GM12892 (cell line): ENCODE data around the gene ZNF195.
"Not testable (repeated sequence)": the region's sequence is repeated elsewhere in the genome, so short reads cannot be mapped to it uniquely, and the experiment has no call there.

Experiments used
- POLR2A ChIP-seq: IDR thresholded peaks from 2 replicates; pipeline ENCODE4 v1.6.1; 2011; ENCODE audit warnings: low read depth, low read length, control low read depth
- POLR2AphosphoS5 ChIP-seq: IDR thresholded peaks from 2 replicates; pipeline ENCODE4 v1.6.1; 2011; ENCODE audit warnings: low read depth, low read length, control low read depth
- TAF1 ChIP-seq: IDR thresholded peaks from 2 replicates; pipeline ENCODE4 v1.6.1; 2011; ENCODE audit warnings: low read depth, mild to moderate bottlenecking, control low read depth, low read length, borderline replicate concordance

DNA sequence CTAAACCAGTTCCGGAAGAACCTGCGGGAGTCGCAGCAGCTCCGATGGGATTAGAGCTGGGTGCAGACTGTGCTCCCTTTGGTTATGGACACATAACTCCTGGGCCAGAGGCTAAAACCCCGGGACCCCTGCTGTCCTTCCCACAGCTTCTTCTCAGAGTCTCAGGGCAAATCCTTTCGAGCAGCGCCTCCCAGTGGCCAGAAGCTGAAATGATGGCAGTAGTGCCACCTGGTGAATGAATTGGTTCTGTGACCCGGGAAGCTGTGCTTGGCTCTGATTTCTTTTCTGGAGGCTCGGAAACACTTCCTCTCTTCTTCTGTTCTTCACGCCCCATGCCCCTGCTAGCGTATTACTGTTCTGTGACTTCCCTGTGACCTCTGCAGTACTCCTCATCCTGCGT lies 29.8 kb upstream of the ZNF195 start:
- not testable (repeated sequence) for TF ChIP-seq TAF1, POLR2A, POLR2AphosphoS5
